H1 (cell line): Measurements from ENCODE around the gene SPATA31D4. TPM values are rescaled to one million over a fixed set of nuclear protein-coding genes. Genes with fewer than 3 reads are reported as not detected.
"Not testable (repeated sequence)": the region's sequence is repeated elsewhere in the genome, so short reads cannot be mapped to it uniquely, and the experiment has no call there.

Experiments
- CTCF ChIA-PET: fragments of 300-600 bp; sonication (Branson Sonifier 250); formaldehyde crosslinking; loops from one replicate; lab custom pipeline; 2021; ENCODE audit not compliant: partially characterized antibody; lab: Charles Lee
- POLR2A ChIA-PET: fragments of 300-600 bp; sonication (Branson Sonifier 250); formaldehyde crosslinking; loops from one replicate; lab custom pipeline; 2021; ENCODE audit warnings: inconsistent platforms; ENCODE audit not compliant: partially characterized antibody; lab: Charles Lee
- DNase-seq, 2 experiments: peaks; one replicate each; pipeline versions ENCODE4 v3.0.0 to v3.0.0-alpha.2; 2010 to 2022; ENCODE audit warnings: low spot score in 2 of 2, low read depth in 1 of 2, mixed read lengths in 1 of 2
- FAIRE-seq: peaks from 2 replicates; lab custom pipeline; 2011; peaks lifted over from hg19 to GRCh38; lab: Jason Lieb, UNC
- H2AFZ ChIP-seq: 2 replicates; pipeline ENCODE4 v1.8.1; 2012; ENCODE audit warnings: low read length, inconsistent platforms
- H2AK5ac ChIP-seq: 2 replicates; pipeline ENCODE4 v1.6.1; 2013; ENCODE audit warnings: low read depth, low read length
- H2BK120ac ChIP-seq: replicated peaks from 2 replicates; pipeline ENCODE3; 2013; ENCODE audit warnings: low read depth, low read length, inconsistent platforms
- H2BK12ac ChIP-seq: 2 replicates; pipeline ENCODE4 v1.6.1; 2013; ENCODE audit warnings: low read depth, low read length
- H2BK15ac ChIP-seq: 2 replicates; pipeline ENCODE4 v1.6.1; 2013; ENCODE audit warnings: low read length
- H2BK20ac ChIP-seq: 2 replicates; pipeline ENCODE4 v1.6.1; 2013; ENCODE audit warnings: low read length
- H2BK5ac ChIP-seq: 2 replicates; pipeline ENCODE4 v1.6.1; 2013; ENCODE audit warnings: low read depth, low read length
- H3K14ac ChIP-seq: 2 replicates; pipeline ENCODE4 v1.6.1; 2013; ENCODE audit warnings: inconsistent platforms; ENCODE audit not compliant: insufficient read length
- H3K18ac ChIP-seq: 2 replicates; pipeline ENCODE4 v1.6.1; 2013; ENCODE audit warnings: low read length; ENCODE audit errors: extremely low read depth
- H3K23ac ChIP-seq: 2 replicates; pipeline ENCODE4 v1.6.1; 2013; ENCODE audit warnings: inconsistent platforms; ENCODE audit not compliant: insufficient read length
- H3K23me2 ChIP-seq: 2 replicates; pipeline ENCODE4 v1.6.1; 2013; ENCODE audit warnings: low read depth, low read length
- H3K27ac ChIP-seq: 2 replicates; pipeline ENCODE4 v1.6.1; 2011; ENCODE audit warnings: low read depth, low read length, inconsistent platforms
- H3K27me3 ChIP-seq, 4 experiments: replicated peaks in 1 of 4; 1 replicate in 1 of 4; 2 replicates in 3 of 4; pipeline versions ENCODE4 v1.6.1 to v1.8.1; 2011 to 2013; ENCODE audit warnings: low read length in 3 of 4, mild to moderate bottlenecking in 3 of 4, inconsistent platforms in 2 of 4, mixed read lengths in 2 of 4, moderate library complexity in 1 of 4; ENCODE audit not compliant: control insufficient read depth in 3 of 4, insufficient read depth in 3 of 4; ENCODE audit errors: extremely low read depth in 1 of 4
- H3K36me3 ChIP-seq, 4 experiments: 2 replicates each; pipeline versions ENCODE4 v1.6.1 to v1.8.1; 2011 to 2013; ENCODE audit warnings: mild to moderate bottlenecking in 4 of 4, low read length in 3 of 4, moderate library complexity in 2 of 4, control low read depth in 1 of 4, inconsistent platforms in 1 of 4; ENCODE audit not compliant: insufficient read depth in 4 of 4, control insufficient read depth in 2 of 4
- H3K4ac ChIP-seq: replicated peaks from 2 replicates; pipeline ENCODE3; 2013; ENCODE audit warnings: low read length, low read depth, mixed read lengths, inconsistent platforms; ENCODE audit not compliant: insufficient read length
- H3K4me1 ChIP-seq, 4 experiments: replicated peaks in 1 of 4; 1 replicate in 1 of 4; 2 replicates in 3 of 4; pipeline versions ENCODE4 v1.6.1 to v1.8.1; 2011 to 2013; ENCODE audit warnings: low read length in 3 of 4, inconsistent platforms in 2 of 4, mixed read lengths in 1 of 4; ENCODE audit not compliant: insufficient read depth in 4 of 4, control insufficient read depth in 3 of 4
- H3K4me2 ChIP-seq, 2 experiments: 2 replicates each; pipeline versions ENCODE4 v1.6.1 to v1.8.1; 2011 to 2013; ENCODE audit warnings: low read depth in 2 of 2, low read length in 2 of 2, control low read depth in 1 of 2, inconsistent platforms in 1 of 2, mild to moderate bottlenecking in 1 of 2; ENCODE audit not compliant: insufficient read depth in 1 of 2
- H3K4me3 ChIP-seq, 4 experiments: fragments of 200-600, 300-600 bp in 1 of 4; sonication (generic), shearing (Covaris generic), sonication (Bioruptor Twin) in 1 of 4; 2 replicates each; pipeline versions ENCODE4 v1.5.1 to v1.8.1; 2011 to 2016; ENCODE audit warnings: low read length in 4 of 4, low read depth in 3 of 4, control low read depth in 2 of 4, inconsistent platforms in 2 of 4, mild to moderate bottlenecking in 2 of 4, mixed read lengths in 1 of 4, moderate library complexity in 1 of 4; ENCODE audit not compliant: insufficient read depth in 2 of 4; ENCODE audit errors: extremely low read depth in 1 of 4
- H3K56ac ChIP-seq: replicated peaks from 2 replicates; pipeline ENCODE3; 2013; ENCODE audit warnings: low read depth, mild to moderate bottlenecking, mixed read lengths, low read length, inconsistent platforms; ENCODE audit not compliant: insufficient read length
- H3K79me1 ChIP-seq: 2 replicates; pipeline ENCODE4 v1.6.1; 2013; ENCODE audit warnings: low read depth, low read length, control low read depth
- H3K79me2 ChIP-seq, 2 experiments: 2 replicates each; pipeline versions ENCODE4 v1.6.1 to v1.8.1; 2012 to 2013; ENCODE audit warnings: low read length in 2 of 2, mild to moderate bottlenecking in 2 of 2, inconsistent platforms in 1 of 2; ENCODE audit not compliant: insufficient read depth in 2 of 2, control insufficient read depth in 1 of 2
- H3K9ac ChIP-seq, 4 experiments: replicated peaks in 1 of 4; 1 replicate in 1 of 4; 2 replicates in 3 of 4; pipeline versions ENCODE4 v1.6.1 to v1.8.1; 2011 to 2013; ENCODE audit warnings: low read depth in 3 of 4, low read length in 3 of 4, control low read depth in 2 of 4, mild to moderate bottlenecking in 2 of 4, moderate library complexity in 2 of 4, inconsistent platforms in 1 of 4; ENCODE audit errors: extremely low read depth in 1 of 4
- H3K9me3 ChIP-seq, 2 experiments: 2 replicates each; pipeline versions ENCODE4 v1.6.1 to v1.8.1; 2012 to 2013; ENCODE audit warnings: mild to moderate bottlenecking in 2 of 2, moderate library complexity in 2 of 2, control low read depth in 1 of 2, inconsistent platforms in 1 of 2, low read depth in 1 of 2, low read length in 1 of 2, mixed read lengths in 1 of 2; ENCODE audit not compliant: insufficient read depth in 2 of 2
- H4K20me1 ChIP-seq, 2 experiments: replicated peaks in 1 of 2; 2 replicates each; pipeline versions ENCODE3 to v1.8.1; 2011 to 2013; ENCODE audit warnings: inconsistent platforms in 2 of 2, low read length in 2 of 2, mild to moderate bottlenecking in 1 of 2; ENCODE audit not compliant: insufficient read depth in 2 of 2, control insufficient read depth in 1 of 2
- H4K5ac ChIP-seq: 2 replicates; pipeline ENCODE4 v1.6.1; 2013; ENCODE audit warnings: low read length, low read depth, mixed read lengths, inconsistent platforms; ENCODE audit not compliant: insufficient read length
- H4K8ac ChIP-seq: 2 replicates; pipeline ENCODE4 v1.8.0; 2013; ENCODE audit warnings: mild to moderate bottlenecking, moderate library complexity, low read length, inconsistent platforms; ENCODE audit not compliant: insufficient read depth; ENCODE audit errors: extremely low read depth
- H4K91ac ChIP-seq: replicated peaks from 2 replicates; pipeline ENCODE3; 2013; ENCODE audit warnings: low read length, mixed read lengths, inconsistent platforms; ENCODE audit not compliant: insufficient read length
- WGBS, 2 experiments: shearing (Covaris generic) in 1 of 2; methylation state at CpG; one replicate each; pipeline versions ENCODE4 v1.1.6 to v1.1.7; 2013 to 2015; ENCODE audit warnings: low lambda C conversion rate in 2 of 2, mixed read lengths in 2 of 2, inconsistent platforms in 1 of 2, low coverage in 1 of 2, missing lambda C conversion rate in 1 of 2; ENCODE audit not compliant: insufficient replicate concordance in 2 of 2, insufficient coverage in 1 of 2, insufficient read length in 1 of 2; ENCODE audit errors: extremely low coverage in 1 of 2, missing lambda C conversion rate in 1 of 2; 5-methylcytosine and 5-hydroxymethylcytosine counted together
- polyA plus RNA-seq, 7 experiments: library from polyadenylated mRNA; depleted of rRNA in 3 of 7; stranded (reverse) in 5 of 7; unstranded in 2 of 7; fragments of >200 nt in 5 of 7; fragments of 200-250 nt in 2 of 7; gene quantifications; 1 replicate in 5 of 7; 2 replicates in 1 of 7; 4 replicates in 1 of 7; pipeline versions ENCODE4 v1.2.1 to v1.2.3, GENCODE V29; 2011 to 2013; ENCODE audit warnings: missing spikeins in 2 of 7, mixed read lengths in 2 of 7
- total RNA-seq: library from RNA; stranded (reverse); fragmentation: NEBNext Ultra II Directional; extraction: Animal tissue kit (Norgen Biotek cat#: 25700); gene quantifications from 2 replicates; pipeline ENCODE4 v1.2.1, GENCODE V29; 2021

The SPATA31D4 gene
- total and polyA plus RNA-seq, 2 of the 8 experiments (the other 6 are each of a cell fraction or from before 2014, with no cell fraction given), result not detected

DNA sequence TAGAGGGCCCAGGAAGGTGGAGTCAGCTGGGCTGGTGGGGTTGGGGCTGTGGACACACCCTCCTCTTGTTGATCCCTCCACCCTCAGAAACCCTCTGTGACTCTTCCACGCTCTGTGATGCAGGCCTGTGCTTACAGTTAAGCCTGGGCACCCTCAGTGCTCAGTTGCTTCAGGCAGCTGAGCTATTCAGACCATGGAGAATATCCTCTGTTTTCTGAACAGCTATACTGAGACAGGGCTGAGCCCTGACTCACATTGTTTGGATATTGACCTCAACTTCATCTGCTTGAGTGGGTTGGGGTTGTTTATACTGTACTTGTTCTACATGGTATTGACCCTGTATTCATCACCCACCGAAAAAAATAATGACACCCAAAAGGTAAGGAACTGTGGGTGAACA, 15.2 kb downstream of the SPATA31D4 start, which contains the start of gene SPATA31D3:
Gene SPATA31D3, plus strand, starts transcription at position 108 of the 400 bp plus-strand sequence. Its CDS starts 86 bp downstream, at position 194.
- H2BK15ac ChIP-seq, H3K9me3 ChIP-seq, H2BK20ac ChIP-seq, H4K91ac ChIP-seq, H2BK120ac ChIP-seq, CTCF ChIA-PET, H2BK5ac ChIP-seq, FAIRE-seq, H3K9ac ChIP-seq, H2BK12ac ChIP-seq, H3K27me3 ChIP-seq, H3K4ac ChIP-seq, H3K4me1 ChIP-seq, H3K79me2 ChIP-seq, POLR2A ChIA-PET, H3K79me1 ChIP-seq, DNase-seq, H3K36me3 ChIP-seq, H3K27ac ChIP-seq, H3K4me3 ChIP-seq, H3K23me2 ChIP-seq, H2AFZ ChIP-seq, H3K23ac ChIP-seq, H3K4me2 ChIP-seq, H4K8ac ChIP-seq, H4K20me1 ChIP-seq, H4K5ac ChIP-seq, H3K18ac ChIP-seq, H2AK5ac ChIP-seq, H3K14ac ChIP-seq, H3K56ac ChIP-seq: not testable (repeated sequence)
- no CpG with 5 or more reads among the region's 2 CpGs for WGBS, 2 experiments

DNA sequence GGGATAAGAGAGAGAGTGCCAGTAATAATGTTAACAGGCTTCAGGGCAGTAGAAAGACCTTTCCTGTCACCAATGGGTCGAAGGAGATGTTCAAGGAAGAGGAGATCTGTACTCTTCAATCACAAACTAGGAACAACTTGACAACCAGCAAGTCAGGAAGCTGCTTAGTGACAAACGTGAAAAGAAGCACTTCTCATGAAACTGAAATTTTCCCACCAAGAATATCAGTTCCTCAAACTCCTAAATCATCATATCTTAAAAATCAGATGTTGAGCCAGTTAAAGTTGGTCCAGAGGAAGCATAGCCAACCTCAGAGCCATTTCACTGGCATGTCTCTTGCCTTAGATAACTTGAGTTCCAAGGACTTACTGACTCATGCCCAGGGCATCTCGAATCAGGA, 20.4 kb downstream of the SPATA31D4 start:
- H3K79me2 ChIP-seq, POLR2A ChIA-PET, H3K27ac ChIP-seq, H2AFZ ChIP-seq, H3K9me3 ChIP-seq, H3K23me2 ChIP-seq, H4K5ac ChIP-seq, H3K4ac ChIP-seq, CTCF ChIA-PET, H3K14ac ChIP-seq, H4K91ac ChIP-seq, FAIRE-seq, H3K56ac ChIP-seq, DNase-seq, H3K36me3 ChIP-seq, H2BK5ac ChIP-seq, H3K4me3 ChIP-seq, H2AK5ac ChIP-seq, H3K4me1 ChIP-seq, H2BK15ac ChIP-seq, H2BK20ac ChIP-seq, H4K8ac ChIP-seq, H4K20me1 ChIP-seq, H2BK12ac ChIP-seq, H3K4me2 ChIP-seq, H2BK120ac ChIP-seq, H3K27me3 ChIP-seq, H3K18ac ChIP-seq, H3K23ac ChIP-seq, H3K9ac ChIP-seq, H3K79me1 ChIP-seq: not testable (repeated sequence)
- no CpG with 5 or more reads among the region's 3 CpGs for WGBS, 2 experiments
